Measurements from ENCODE around the gene GJB1.

DNA sequence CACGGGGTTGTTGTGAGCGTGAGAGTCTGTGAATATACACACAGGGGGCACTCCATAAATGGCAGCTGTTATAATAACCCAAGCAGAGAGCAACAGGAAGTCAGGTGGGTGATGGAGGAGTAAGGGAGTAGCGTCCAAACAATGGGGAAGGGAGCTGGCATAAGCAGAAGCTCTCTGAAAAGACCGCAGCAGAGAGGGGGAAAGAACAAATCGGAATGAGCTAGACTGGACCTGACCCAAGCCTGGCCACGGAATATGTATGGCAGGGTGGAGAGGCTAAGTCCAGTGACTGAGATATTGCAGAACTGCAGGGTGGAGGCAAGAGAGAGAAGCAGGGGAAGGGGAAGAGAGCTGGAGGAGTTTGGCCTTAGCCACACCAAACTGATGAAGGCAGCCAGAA, 6.5 kb upstream of the GJB1 start:
- no peak for TF ChIP-seq EZH2 (IDR thresholded peaks at IDR 0.05; ENCODE audit: borderline replicate concordance, low read depth, low read length, severe bottlenecking)
- TF ChIP-seq, protein P1, sequence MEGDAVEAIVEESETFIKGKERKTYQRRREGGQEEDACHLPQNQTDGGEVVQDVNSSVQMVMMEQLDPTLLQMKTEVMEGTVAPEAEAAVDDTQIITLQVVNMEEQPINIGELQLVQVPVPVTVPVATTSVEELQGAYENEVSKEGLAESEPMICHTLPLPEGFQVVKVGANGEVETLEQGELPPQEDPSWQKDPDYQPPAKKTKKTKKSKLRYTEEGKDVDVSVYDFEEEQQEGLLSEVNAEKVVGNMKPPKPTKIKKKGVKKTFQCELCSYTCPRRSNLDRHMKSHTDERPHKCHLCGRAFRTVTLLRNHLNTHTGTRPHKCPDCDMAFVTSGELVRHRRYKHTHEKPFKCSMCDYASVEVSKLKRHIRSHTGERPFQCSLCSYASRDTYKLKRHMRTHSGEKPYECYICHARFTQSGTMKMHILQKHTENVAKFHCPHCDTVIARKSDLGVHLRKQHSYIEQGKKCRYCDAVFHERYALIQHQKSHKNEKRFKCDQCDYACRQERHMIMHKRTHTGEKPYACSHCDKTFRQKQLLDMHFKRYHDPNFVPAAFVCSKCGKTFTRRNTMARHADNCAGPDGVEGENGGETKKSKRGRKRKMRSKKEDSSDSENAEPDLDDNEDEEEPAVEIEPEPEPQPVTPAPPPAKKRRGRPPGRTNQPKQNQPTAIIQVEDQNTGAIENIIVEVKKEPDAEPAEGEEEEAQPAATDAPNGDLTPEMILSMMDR (IDR thresholded peaks at IDR 0.05; ENCODE audit: borderline replicate concordance, extremely low read depth, low read length, poor library complexity, severe bottlenecking): no peak

Data from DND-41 (cell line).